ENCODE data around the gene GAS2L2. TPM values are rescaled to one million over a fixed set of nuclear protein-coding genes. Genes with fewer than 3 reads are reported as not detected.

GAS2L2 gene
- polyA plus RNA-seq, 1 donor from 2014 or later: 0.38 TPM

DNA sequence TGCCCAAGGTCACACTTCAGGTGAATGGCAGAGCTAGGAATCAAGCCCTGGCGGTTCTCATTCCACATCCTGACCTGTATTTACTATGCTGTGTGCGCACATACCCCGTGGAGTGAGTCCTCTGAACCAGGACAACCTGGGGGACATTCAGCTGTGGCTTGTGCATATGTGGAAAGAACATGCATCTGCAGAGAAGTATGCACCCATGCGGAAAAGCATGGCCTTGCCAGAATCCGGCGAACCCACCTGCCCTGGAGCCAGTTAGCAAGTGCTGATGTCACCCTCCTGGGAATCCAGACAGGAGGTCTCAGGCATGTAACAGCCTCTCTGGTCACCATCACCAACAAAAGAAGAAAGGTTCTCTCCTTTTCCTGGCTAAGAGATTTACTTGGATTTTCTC, 19.7 kb downstream of the GAS2L2 start:
- Histone ChIP-seq H4K20me1 (ENCODE audit: insufficient read depth) (no peaks in the 10 kb centered on the region), H3K27me3 (ENCODE audit: insufficient read depth, low read depth, low read length) (no peaks in the 10 kb centered on the region), H3K27ac (ENCODE audit: low read length) (no peak overlapping the region), H3K9ac (ENCODE audit: low read length) (no peak overlapping the region), H3K36me3 (ENCODE audit: insufficient read depth, low read length) (no peaks in the 10 kb centered on the region), H3K9me2 (ENCODE audit: insufficient read depth, low read length) (no peaks in the 10 kb centered on the region), H2AFZ (ENCODE audit: low read depth, low read length) (no peak overlapping the region), H3K4me3 (ENCODE audit: low read length) (no peak overlapping the region), H3K79me2 (replicated peaks; ENCODE audit: insufficient read depth, low read length) (no peaks in the 10 kb centered on the region), H3K4me2 (ENCODE audit: low read length) (no peak overlapping the region), H3F3A (ENCODE audit: insufficient read depth, low read length, poor library complexity, severe bottlenecking) (no peaks in the 10 kb centered on the region), H3K9me3 (ENCODE audit: low read length) (no peaks in the 10 kb centered on the region)
- TF ChIP-seq EP300 (conservative IDR thresholded peaks at IDR 0.05; ENCODE audit: poor library complexity, severe bottlenecking) (no peak), TAF1 (IDR thresholded peaks at IDR 0.05; ENCODE audit: low read depth) (no peak), RAD21 (conservative IDR thresholded peaks at IDR 0.05) (no peak), MXI1 (conservative IDR thresholded peaks at IDR 0.05; ENCODE audit: poor library complexity, severe bottlenecking) (no peak), SMC3 (conservative IDR thresholded peaks at IDR 0.05; ENCODE audit: poor library complexity) (no peak), EZH2 (IDR thresholded peaks at IDR 0.05; ENCODE audit: borderline replicate concordance, insufficient read depth, low read length, poor library complexity, severe bottlenecking) (no peak), POLR2AphosphoS5 (IDR thresholded peaks at IDR 0.05) (no peak)
- TF ChIP-seq, protein P1, sequence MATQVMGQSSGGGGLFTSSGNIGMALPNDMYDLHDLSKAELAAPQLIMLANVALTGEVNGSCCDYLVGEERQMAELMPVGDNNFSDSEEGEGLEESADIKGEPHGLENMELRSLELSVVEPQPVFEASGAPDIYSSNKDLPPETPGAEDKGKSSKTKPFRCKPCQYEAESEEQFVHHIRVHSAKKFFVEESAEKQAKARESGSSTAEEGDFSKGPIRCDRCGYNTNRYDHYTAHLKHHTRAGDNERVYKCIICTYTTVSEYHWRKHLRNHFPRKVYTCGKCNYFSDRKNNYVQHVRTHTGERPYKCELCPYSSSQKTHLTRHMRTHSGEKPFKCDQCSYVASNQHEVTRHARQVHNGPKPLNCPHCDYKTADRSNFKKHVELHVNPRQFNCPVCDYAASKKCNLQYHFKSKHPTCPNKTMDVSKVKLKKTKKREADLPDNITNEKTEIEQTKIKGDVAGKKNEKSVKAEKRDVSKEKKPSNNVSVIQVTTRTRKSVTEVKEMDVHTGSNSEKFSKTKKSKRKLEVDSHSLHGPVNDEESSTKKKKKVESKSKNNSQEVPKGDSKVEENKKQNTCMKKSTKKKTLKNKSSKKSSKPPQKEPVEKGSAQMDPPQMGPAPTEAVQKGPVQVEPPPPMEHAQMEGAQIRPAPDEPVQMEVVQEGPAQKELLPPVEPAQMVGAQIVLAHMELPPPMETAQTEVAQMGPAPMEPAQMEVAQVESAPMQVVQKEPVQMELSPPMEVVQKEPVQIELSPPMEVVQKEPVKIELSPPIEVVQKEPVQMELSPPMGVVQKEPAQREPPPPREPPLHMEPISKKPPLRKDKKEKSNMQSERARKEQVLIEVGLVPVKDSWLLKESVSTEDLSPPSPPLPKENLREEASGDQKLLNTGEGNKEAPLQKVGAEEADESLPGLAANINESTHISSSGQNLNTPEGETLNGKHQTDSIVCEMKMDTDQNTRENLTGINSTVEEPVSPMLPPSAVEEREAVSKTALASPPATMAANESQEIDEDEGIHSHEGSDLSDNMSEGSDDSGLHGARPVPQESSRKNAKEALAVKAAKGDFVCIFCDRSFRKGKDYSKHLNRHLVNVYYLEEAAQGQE (IDR thresholded peaks at IDR 0.05; ENCODE audit: borderline replicate concordance): no peak
- TF ChIP-seq, protein P2, sequence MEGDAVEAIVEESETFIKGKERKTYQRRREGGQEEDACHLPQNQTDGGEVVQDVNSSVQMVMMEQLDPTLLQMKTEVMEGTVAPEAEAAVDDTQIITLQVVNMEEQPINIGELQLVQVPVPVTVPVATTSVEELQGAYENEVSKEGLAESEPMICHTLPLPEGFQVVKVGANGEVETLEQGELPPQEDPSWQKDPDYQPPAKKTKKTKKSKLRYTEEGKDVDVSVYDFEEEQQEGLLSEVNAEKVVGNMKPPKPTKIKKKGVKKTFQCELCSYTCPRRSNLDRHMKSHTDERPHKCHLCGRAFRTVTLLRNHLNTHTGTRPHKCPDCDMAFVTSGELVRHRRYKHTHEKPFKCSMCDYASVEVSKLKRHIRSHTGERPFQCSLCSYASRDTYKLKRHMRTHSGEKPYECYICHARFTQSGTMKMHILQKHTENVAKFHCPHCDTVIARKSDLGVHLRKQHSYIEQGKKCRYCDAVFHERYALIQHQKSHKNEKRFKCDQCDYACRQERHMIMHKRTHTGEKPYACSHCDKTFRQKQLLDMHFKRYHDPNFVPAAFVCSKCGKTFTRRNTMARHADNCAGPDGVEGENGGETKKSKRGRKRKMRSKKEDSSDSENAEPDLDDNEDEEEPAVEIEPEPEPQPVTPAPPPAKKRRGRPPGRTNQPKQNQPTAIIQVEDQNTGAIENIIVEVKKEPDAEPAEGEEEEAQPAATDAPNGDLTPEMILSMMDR (IDR thresholded peaks at IDR 0.05; ENCODE audit: poor library complexity, severe bottlenecking): no peak

DNA sequence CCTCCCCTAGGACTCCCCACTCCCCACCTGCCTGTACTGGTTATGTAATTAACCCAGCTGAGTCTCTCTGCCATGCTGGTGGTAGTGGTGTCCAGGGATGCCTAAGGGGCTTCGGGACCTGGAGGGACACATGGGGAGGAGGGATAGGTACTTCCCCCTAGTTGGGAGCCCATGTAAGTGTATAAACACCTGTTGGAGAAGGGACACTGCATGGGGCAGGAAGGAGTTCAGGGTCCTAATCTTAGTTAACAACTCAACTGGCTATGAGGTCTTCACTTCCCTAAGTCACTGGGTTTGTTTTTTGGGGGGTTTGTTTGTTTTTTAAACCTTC, 20.3 kb downstream of the GAS2L2 start:
- Histone ChIP-seq H3K27ac (ENCODE audit: low read length) (no peak overlapping the region), H2AFZ (ENCODE audit: low read depth, low read length) (no peak overlapping the region), H3K36me3 (ENCODE audit: insufficient read depth, low read length) (no peaks in the 10 kb centered on the region), H3F3A (ENCODE audit: insufficient read depth, low read length, poor library complexity, severe bottlenecking) (no peaks in the 10 kb centered on the region), H3K4me2 (ENCODE audit: low read length) (peak overlapping the region; percentile 62), H3K4me3 (ENCODE audit: low read length) (peak overlapping the region; percentile 82), H3K9me3 (ENCODE audit: low read length) (no peaks in the 10 kb centered on the region), H3K79me2 (replicated peaks; ENCODE audit: insufficient read depth, low read length) (no peaks in the 10 kb centered on the region), H3K27me3 (ENCODE audit: insufficient read depth, low read depth, low read length) (no peaks in the 10 kb centered on the region), H3K9ac (ENCODE audit: low read length) (peak overlapping the region; percentile 60), H3K9me2 (ENCODE audit: insufficient read depth, low read length) (no peaks in the 10 kb centered on the region), H4K20me1 (ENCODE audit: insufficient read depth) (no peaks in the 10 kb centered on the region)
- TF ChIP-seq EZH2 (IDR thresholded peaks at IDR 0.05; ENCODE audit: borderline replicate concordance, insufficient read depth, low read length, poor library complexity, severe bottlenecking) (no peak), SMC3 (conservative IDR thresholded peaks at IDR 0.05; ENCODE audit: poor library complexity) (no peak), RAD21 (conservative IDR thresholded peaks at IDR 0.05) (no peak), MXI1 (conservative IDR thresholded peaks at IDR 0.05; ENCODE audit: poor library complexity, severe bottlenecking) (no peak), EP300 (conservative IDR thresholded peaks at IDR 0.05; ENCODE audit: poor library complexity, severe bottlenecking) (no peak), TAF1 (IDR thresholded peaks at IDR 0.05; ENCODE audit: low read depth) (no peak), POLR2AphosphoS5 (IDR thresholded peaks at IDR 0.05) (no peak)
- TF ChIP-seq, protein P1 (IDR thresholded peaks at IDR 0.05; ENCODE audit: borderline replicate concordance): no peak
- TF ChIP-seq, protein P2 (IDR thresholded peaks at IDR 0.05; ENCODE audit: poor library complexity, severe bottlenecking): no peak

All from neural cell (in vitro differentiated cells).